HCT116 (cell line): ENCODE measurements around the gene SYNPR. TPM values are rescaled to one million over a fixed set of nuclear protein-coding genes. Genes with fewer than 3 reads are reported as not detected.

Source experiments
- ATAC-seq: fragments of 200-7000 bp; cut with Tn5 transposase; 2 replicates; pipeline ENCODE4 v1.9.1; 2020; ENCODE audit warnings: mild to moderate bottlenecking, moderate library complexity
- BruUV-seq: library from RNA; stranded (reverse); fragments of 400-500 nt; replicated peaks from 2 replicates; lab custom pipeline; 2021; lab: Mats Ljungman, UMichigan
- CTCF ChIA-PET: fragments of 300-600 bp; sonication (Branson Sonifier 250); formaldehyde crosslinking; loops from one replicate; lab custom pipeline; 2021; ENCODE audit warnings: antibody characterized with exemption; lab: Charles Lee
- POLR2A ChIA-PET: fragments of 300-600, 350-600 bp; sonication (Branson Sonifier 250); formaldehyde crosslinking; loops from one replicate; lab custom pipeline; 2021; ENCODE audit warnings: antibody characterized with exemption; lab: Charles Lee
- RAD21 ChIA-PET, 2 experiments: fragments of 300-600 bp; sonication (Branson Sonifier 250); formaldehyde crosslinking; loops; one replicate each; lab custom pipeline; 2023; ENCODE audit warnings: low total read pairs in 2 of 2; ENCODE audit not compliant: uncharacterized antibody in 2 of 2, unreplicated experiment in 2 of 2, low non-redundant PET in 1 of 2; lab: Charles Lee
- DNase-seq: peaks from one replicate; pipeline ENCODE4 v3.0.0-alpha.2; 2010; ENCODE audit warnings: low read depth, low spot score
- H2AFZ ChIP-seq: fragments of 200-600 bp; shearing (Covaris generic), sonication (generic); 2 replicates; pipeline ENCODE4 v1.6.1; 2017; ENCODE audit warnings: low read depth, mixed run types, mixed read lengths, antibody characterized with exemption, low read length; ENCODE audit not compliant: poor library complexity, severe bottlenecking
- H3K27ac ChIP-seq: 2 replicates; pipeline ENCODE4 v1.5.1; 2012; ENCODE audit warnings: low read depth, low read length
- H3K27me3 ChIP-seq: fragments of 200-600 bp; sonication (generic); 2 replicates; pipeline ENCODE4 v1.6.1; 2016; ENCODE audit warnings: mixed run types, low read length, mixed read lengths; ENCODE audit not compliant: insufficient read depth
- H3K36me3 ChIP-seq, 2 experiments: fragments of 200-500 bp in 1 of 2; fragments of 200-600 bp in 1 of 2; sonication (Bioruptor generic) in 1 of 2; sonication (generic) in 1 of 2; 2 replicates each; pipeline versions ENCODE4 v1.5.1 to v1.6.1; 2014 to 2016; ENCODE audit warnings: low read length in 2 of 2, inconsistent platforms in 1 of 2, mixed read lengths in 1 of 2, mixed run types in 1 of 2; ENCODE audit not compliant: insufficient read depth in 2 of 2, control insufficient read depth in 1 of 2
- H3K4me1 ChIP-seq, 2 experiments: fragments of 200-600 bp in 1 of 2; sonication (generic) in 1 of 2; 2 replicates each; pipeline versions ENCODE4 v1.5.1 to v1.6.1; 2012 to 2017; ENCODE audit warnings: low read length in 2 of 2, inconsistent platforms in 1 of 2, mild to moderate bottlenecking in 1 of 2, mixed read lengths in 1 of 2, mixed run types in 1 of 2, moderate library complexity in 1 of 2; ENCODE audit not compliant: insufficient read depth in 2 of 2, control insufficient read depth in 1 of 2
- H3K4me2 ChIP-seq: fragments of 200-600 bp; sonication (generic); 2 replicates; pipeline ENCODE4 v1.6.1; 2017; ENCODE audit warnings: mixed run types, low read length, mixed read lengths
- H3K4me3 ChIP-seq, 2 experiments: fragments of 200-600 bp in 1 of 2; sonication (generic) in 1 of 2; replicated peaks in 1 of 2; 2 replicates each; pipeline ENCODE4 v1.5.1; 2011 to 2016; ENCODE audit warnings: low read length in 2 of 2, control low read depth in 1 of 2, low read depth in 1 of 2, mild to moderate bottlenecking in 1 of 2, mixed read lengths in 1 of 2, mixed run types in 1 of 2
- H3K79me2 ChIP-seq: fragments of 200-600 bp; sonication (generic); 2 replicates; pipeline ENCODE4 v1.6.1; 2017; ENCODE audit warnings: mild to moderate bottlenecking, mixed run types, low read length, moderate library complexity, mixed read lengths; ENCODE audit not compliant: insufficient read depth
- H3K9ac ChIP-seq: fragments of 200-600 bp; sonication (generic); 2 replicates; pipeline ENCODE4 v1.6.1; 2016; ENCODE audit warnings: low read length, mixed read lengths
- H3K9me2 ChIP-seq: fragments of 200-600 bp; sonication (generic), shearing (Covaris generic); 2 replicates; pipeline ENCODE4 v1.6.1; 2017; ENCODE audit warnings: mixed run types, mild to moderate bottlenecking, moderate library complexity; ENCODE audit not compliant: insufficient read depth
- H3K9me3 ChIP-seq, 2 experiments: fragments of 200-500 bp in 1 of 2; fragments of 200-600 bp in 1 of 2; sonication (Bioruptor generic) in 1 of 2; sonication (generic) in 1 of 2; 2 replicates each; pipeline ENCODE4 v1.6.1; 2014 to 2017; ENCODE audit warnings: low read length in 2 of 2, mixed read lengths in 2 of 2, inconsistent platforms in 1 of 2, low read depth in 1 of 2, mild to moderate bottlenecking in 1 of 2, mixed run types in 1 of 2, moderate library complexity in 1 of 2; ENCODE audit not compliant: control insufficient read depth in 1 of 2, insufficient read depth in 1 of 2
- H4K20me1 ChIP-seq: fragments of 200-600 bp; sonication (generic), shearing (Covaris generic); 2 replicates; pipeline ENCODE4 v1.6.1; 2017; ENCODE audit warnings: mixed run types, mild to moderate bottlenecking, moderate library complexity; ENCODE audit not compliant: insufficient read depth
- CTCF ChIP-seq, 3 experiments: fragments of 200-600 bp in 1 of 3; sonication (generic) in 1 of 3; IDR thresholded peaks in 2 of 3; conservative IDR thresholded peaks in 1 of 3; 2 replicates each; pipeline ENCODE4 v1.5.1; 2012 to 2017; ENCODE audit warnings: low read depth in 2 of 3, low read length in 2 of 3, antibody characterized with exemption in 1 of 3, borderline replicate concordance in 1 of 3, control low read depth in 1 of 3, mild to moderate bottlenecking in 1 of 3, mixed read lengths in 1 of 3, mixed run types in 1 of 3, moderate library complexity in 1 of 3; ENCODE audit not compliant: insufficient read depth in 1 of 3
- ELF1 ChIP-seq: IDR thresholded peaks from 2 replicates; pipeline ENCODE4 v1.6.1; 2012; ENCODE audit warnings: low read depth, borderline replicate concordance
- EZH2phosphoT487 ChIP-seq: fragments of 200-600 bp; IDR thresholded peaks from 2 replicates; pipeline ENCODE4 v1.6.1; 2018; ENCODE audit warnings: antibody characterized with exemption, borderline replicate concordance
- POLR2A ChIP-seq: IDR thresholded peaks from 2 replicates; pipeline ENCODE4 v1.7.0; 2011; ENCODE audit warnings: borderline replicate concordance; ENCODE audit not compliant: insufficient read depth, insufficient read length; ENCODE audit errors: extremely low read depth
- POLR2AphosphoS5 ChIP-seq: IDR thresholded peaks from 2 replicates; pipeline ENCODE4 v1.6.1; 2011; ENCODE audit warnings: mild to moderate bottlenecking, low read depth, low read length, moderate library complexity
- RAD21 ChIP-seq: IDR thresholded peaks from 2 replicates; pipeline ENCODE4 v1.6.1; 2012; ENCODE audit warnings: low read depth, mild to moderate bottlenecking
- SIN3A ChIP-seq: IDR thresholded peaks from 2 replicates; pipeline ENCODE4 v1.6.1; 2012; ENCODE audit warnings: low read depth
- YY1 ChIP-seq: IDR thresholded peaks from 2 replicates; pipeline ENCODE4 v1.6.1; 2011; ENCODE audit warnings: low read length, low read depth, moderate library complexity, mild to moderate bottlenecking; ENCODE audit not compliant: insufficient replicate concordance; ENCODE audit errors: extremely low read depth
- intact Hi-C: fragments of 100-400 bp; cut with micrococcal nuclease; formaldehyde crosslinking; loops from 2 replicates; pipeline ENCODE4 v1.10.0; 2022
- total RNA-seq: library from RNA; stranded (reverse); gene quantifications from one replicate; pipeline ENCODE4 v1.2.1, GENCODE V29; 2021; ENCODE audit not compliant: unreplicated experiment

SYNPR gene
- total RNA-seq, 1 experiment from 2014 or later: not detected

GRCh38 chr3:63661242-63661641 lies 383.1 kb downstream of the SYNPR start:
- intact Hi-C loops: loop anchor here (5.0 kb wide), 1 partner anchor 156 kb away; the partner anchor contains the start of gene C3orf49
- H2AFZ ChIP-seq: no peak overlapping the region
- ChIA-PET POLR2A (no interaction called here), RAD21 (no interaction called here), CTCF (no interaction called here)
- ATAC-seq (0 out of 2 replicates have a peak, but pooled peaks have one; percentile 32), DNase-seq (no peak)
- H3K4me1 ChIP-seq: no peaks in the 10 kb centered on the region
- H3K4me3 ChIP-seq: no peak overlapping the region
- no peaks in the 10 kb centered on the region for H3K9me2 ChIP-seq
- H3K4me2 ChIP-seq: no peak overlapping the region
- no peak overlapping the region for H3K27ac ChIP-seq
- no peaks in the 10 kb centered on the region for H3K79me2 ChIP-seq
- H3K9me3 ChIP-seq: no peaks in the 10 kb centered on the region
- 0 out of 2 replicates have a peak, but pooled peaks have one; percentile 9 for TF ChIP-seq RAD21
- no peak for TF ChIP-seq POLR2A
- TF ChIP-seq CTCF (IDR thresholded peaks at IDR 0.05 in 2 of 3, conservative IDR thresholded peaks at IDR 0.05 in 1 of 3; ENCODE audit: borderline replicate concordance in 1 of 3, insufficient read depth in 1 of 3, low read depth in 2 of 3, low read length in 2 of 3): peak in 1 of 3 experiments; percentile 38; a peak in 2 of 6 replicates
- peaks cover 8% of the 10 kb centered on the region; the same call in 1 of the 2 replicates for H3K27me3 ChIP-seq
- H4K20me1 ChIP-seq: no peaks in the 10 kb centered on the region
- no peak overlapping the region for H3K9ac ChIP-seq
- no TSS peak for BruUV-seq
- H3K36me3 ChIP-seq: no peaks in the 10 kb centered on the region

GRCh38 chr3:63662011-63662410 lies 383.9 kb downstream of the SYNPR start:
- H3K79me2 ChIP-seq: no peaks in the 10 kb centered on the region
- no TSS peak for BruUV-seq
- no peak for TF ChIP-seq CTCF (IDR thresholded peaks at IDR 0.05 in 2 of 3, conservative IDR thresholded peaks at IDR 0.05 in 1 of 3; ENCODE audit: borderline replicate concordance in 1 of 3, insufficient read depth in 1 of 3, low read depth in 2 of 3, low read length in 2 of 3)
- TF ChIP-seq POLR2A: no peak
- TF ChIP-seq SIN3A: no peak
- TF ChIP-seq YY1: no peak
- TF ChIP-seq EZH2phosphoT487: no peak
- no peak for TF ChIP-seq POLR2AphosphoS5
- no peak for TF ChIP-seq ELF1
- ChIA-PET RAD21 (no interaction called here), POLR2A (no interaction called here), CTCF (no interaction called here)
- H3K4me3 ChIP-seq: no peak overlapping the region
- H2AFZ ChIP-seq: no peak overlapping the region
- intact Hi-C loops: loop anchor here (5.0 kb wide), 1 partner anchor 155 kb away; the partner anchor contains the start of gene C3orf49
- DNase-seq (no peak), ATAC-seq (no peak)
- no peak overlapping the region for H3K9ac ChIP-seq
- peaks cover 8% of the 10 kb centered on the region; the same call in 1 of the 2 replicates for H3K27me3 ChIP-seq
- no peak overlapping the region for H3K4me2 ChIP-seq
- no peaks in the 10 kb centered on the region for H3K9me3 ChIP-seq
- H3K4me1 ChIP-seq: no peaks in the 10 kb centered on the region
- H3K27ac ChIP-seq: no peak overlapping the region
- no peaks in the 10 kb centered on the region for H4K20me1 ChIP-seq
- no peaks in the 10 kb centered on the region for H3K9me2 ChIP-seq
- H3K36me3 ChIP-seq: no peaks in the 10 kb centered on the region
